ENCODE measurements around the gene PHC2.

DNA sequence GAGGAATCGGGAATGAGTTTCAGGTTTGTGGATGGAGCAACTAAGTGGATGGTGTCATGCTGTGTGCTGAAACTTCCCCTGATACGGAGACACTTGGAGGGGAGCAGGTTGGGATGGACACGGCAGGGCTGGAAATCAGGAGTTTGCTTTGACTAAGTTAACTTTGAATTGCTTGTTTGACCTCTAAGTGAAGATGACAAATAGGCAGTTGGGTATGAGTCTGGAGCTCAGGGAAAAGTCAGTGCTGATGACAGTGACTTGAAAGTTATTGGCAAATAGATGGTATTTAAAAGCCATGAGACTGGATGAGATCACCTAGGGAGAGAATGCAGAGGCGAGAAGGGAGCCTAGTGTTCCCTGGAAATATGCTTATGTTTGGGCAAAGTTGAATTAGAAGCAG, 28.8 kb upstream of the PHC2 start:
- TF ChIP-seq POLR2A (IDR thresholded peaks at IDR 0.05; ENCODE audit: low read depth, low read length) (no peak), TAF1 (IDR thresholded peaks at IDR 0.05; ENCODE audit: low read depth, low read length) (no peak), PAX5 (IDR thresholded peaks at IDR 0.05; ENCODE audit: insufficient read depth, low read length, severe bottlenecking) (no peak), POLR2AphosphoS5 (IDR thresholded peaks at IDR 0.05; ENCODE audit: low read depth, low read length) (no peak), SPI1 (IDR thresholded peaks at IDR 0.05; ENCODE audit: low read depth, low read length) (no peak), POU2F2 (IDR thresholded peaks at IDR 0.05; ENCODE audit: low read depth, low read length) (no peak)
